ENCODE data around the gene RAB8B. TPM values are rescaled to one million over a fixed set of nuclear protein-coding genes. Genes with fewer than 3 reads are reported as not detected.

RAB8B gene
- total and polyA plus RNA-seq, 10 of the 15 experiments (the other 5 are each of a cell fraction or from before 2014, with no cell fraction given): 17.8 to 104 (median 65.1) TPM

DNA sequence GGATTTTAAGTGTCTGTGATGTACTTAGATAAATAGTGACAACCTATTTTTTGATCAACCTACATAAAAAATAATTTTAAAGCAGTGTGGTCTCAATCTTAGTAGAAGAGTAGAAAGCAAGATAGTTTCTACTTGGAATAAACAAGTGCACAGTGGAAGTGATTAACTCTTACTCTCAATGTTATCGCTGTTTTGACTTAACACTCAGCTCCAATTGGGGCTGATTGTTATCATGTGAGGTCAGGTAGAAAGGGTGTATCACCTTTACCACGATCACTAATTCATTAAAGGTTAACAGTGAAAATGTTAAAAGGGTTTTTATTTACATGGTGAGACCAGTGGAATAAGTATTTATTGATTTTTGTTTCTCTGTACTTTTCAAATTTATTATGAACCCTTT lies 65.6 kb downstream of the RAB8B start:
- TF ChIP-seq BRCA1 (IDR thresholded peaks at IDR 0.05; ENCODE audit: low read depth, low read length) (no peak), SIN3A (IDR thresholded peaks at IDR 0.05; ENCODE audit: low read depth, low read length) (no peak), RUNX3 (IDR thresholded peaks at IDR 0.05; ENCODE audit: low read length) (no peak), ZNF24 (IDR thresholded peaks at IDR 0.05) (no peak), BACH1 (IDR thresholded peaks at IDR 0.05; ENCODE audit: borderline replicate concordance) (no peak), HDAC2 (IDR thresholded peaks at IDR 0.05) (no peak), IRF4 (IDR thresholded peaks at IDR 0.05; ENCODE audit: low read depth, low read length) (no peak), SP1 (IDR thresholded peaks at IDR 0.05; ENCODE audit: low read depth, low read length) (no peak), MTA2 (IDR thresholded peaks at IDR 0.05; ENCODE audit: low read depth) (no peak), ESRRA (IDR thresholded peaks at IDR 0.05; ENCODE audit: low read length) (no peak), SREBF2 (IDR thresholded peaks at IDR 0.05; ENCODE audit: low read length) (no peak), ZBED1 (IDR thresholded peaks at IDR 0.05; ENCODE audit: borderline replicate concordance) (no peak), ZSCAN29 (IDR thresholded peaks at IDR 0.05) (no peak), ASH2L (IDR thresholded peaks at IDR 0.05; ENCODE audit: borderline replicate concordance, low read depth) (no peak), MAX (IDR thresholded peaks at IDR 0.05; ENCODE audit: low read depth, low read length) (no peak), MYB (IDR thresholded peaks at IDR 0.05; ENCODE audit: borderline replicate concordance, low read depth, low read length) (no peak), STAT3 (IDR thresholded peaks at IDR 0.05; ENCODE audit: low read depth, low read length) (no peak)
- TF ChIP-seq, protein P1, sequence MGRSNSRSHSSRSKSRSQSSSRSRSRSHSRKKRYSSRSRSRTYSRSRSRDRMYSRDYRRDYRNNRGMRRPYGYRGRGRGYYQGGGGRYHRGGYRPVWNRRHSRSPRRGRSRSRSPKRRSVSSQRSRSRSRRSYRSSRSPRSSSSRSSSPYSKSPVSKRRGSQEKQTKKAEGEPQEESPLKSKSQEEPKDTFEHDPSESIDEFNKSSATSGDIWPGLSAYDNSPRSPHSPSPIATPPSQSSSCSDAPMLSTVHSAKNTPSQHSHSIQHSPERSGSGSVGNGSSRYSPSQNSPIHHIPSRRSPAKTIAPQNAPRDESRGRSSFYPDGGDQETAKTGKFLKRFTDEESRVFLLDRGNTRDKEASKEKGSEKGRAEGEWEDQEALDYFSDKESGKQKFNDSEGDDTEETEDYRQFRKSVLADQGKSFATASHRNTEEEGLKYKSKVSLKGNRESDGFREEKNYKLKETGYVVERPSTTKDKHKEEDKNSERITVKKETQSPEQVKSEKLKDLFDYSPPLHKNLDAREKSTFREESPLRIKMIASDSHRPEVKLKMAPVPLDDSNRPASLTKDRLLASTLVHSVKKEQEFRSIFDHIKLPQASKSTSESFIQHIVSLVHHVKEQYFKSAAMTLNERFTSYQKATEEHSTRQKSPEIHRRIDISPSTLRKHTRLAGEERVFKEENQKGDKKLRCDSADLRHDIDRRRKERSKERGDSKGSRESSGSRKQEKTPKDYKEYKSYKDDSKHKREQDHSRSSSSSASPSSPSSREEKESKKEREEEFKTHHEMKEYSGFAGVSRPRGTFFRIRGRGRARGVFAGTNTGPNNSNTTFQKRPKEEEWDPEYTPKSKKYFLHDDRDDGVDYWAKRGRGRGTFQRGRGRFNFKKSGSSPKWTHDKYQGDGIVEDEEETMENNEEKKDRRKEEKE (IDR thresholded peaks at IDR 0.05): no peak
- no TSS peak for BruUV-seq (replicated peaks)
- WGBS (ENCODE audit: insufficient coverage, insufficient replicate concordance, low lambda C conversion rate, missing lambda C conversion rate): 97% methylated on average over 2 of the region's 2 CpGs
- Histone ChIP-seq H3K9me3 (replicated peaks; ENCODE audit: control insufficient read depth, insufficient read depth, low read length) (no peaks in the 10 kb centered on the region), H3K4me3 (no peak overlapping the region), H3K9ac (ENCODE audit: control insufficient read depth, insufficient read depth, low read length) (no peak overlapping the region), H3K4me1 (ENCODE audit: control insufficient read depth, insufficient read depth, low read length) (no peaks in the 10 kb centered on the region), H3K27me3 (replicated peaks in 1 of 2; ENCODE audit: control insufficient read depth in 2 of 2, insufficient read depth in 2 of 2, low read length in 1 of 2) (no peaks in the 10 kb centered on the region), H3K36me3 (ENCODE audit: control insufficient read depth in 2 of 2, insufficient read depth in 2 of 2, low read length in 1 of 2) (peaks cover 2 to 16% of the 10 kb centered on the region in 2 experiments), H4K20me1 (ENCODE audit: control insufficient read depth, insufficient read depth) (no peaks in the 10 kb centered on the region), H3K4me2 (ENCODE audit: control insufficient read depth, insufficient read depth) (no peak overlapping the region), H3K27ac (ENCODE audit: control insufficient read depth, insufficient read depth) (no peak overlapping the region), H2AFZ (ENCODE audit: control insufficient read depth, low read depth, low read length) (no peak overlapping the region), H3K79me2 (ENCODE audit: control insufficient read depth, insufficient read depth, low read length) (no peaks in the 10 kb centered on the region)
- ChIA-PET CTCF (no interaction called here), RAD21 (ENCODE audit: unreplicated experiment) (no interaction called here), SMC1A (ENCODE audit: uncharacterized antibody, unreplicated experiment) (interaction anchor here (1.6 kb wide), 1 partner anchor 63 kb away, joined by 4 read pairs; no protein-coding TSS in a partner anchor), POLR2A (no interaction called here)
- FAIRE-seq: no peak
- in situ Hi-C loops (cut with MboI) (no loop called here), intact Hi-C loops (cut with micrococcal nuclease; ENCODE audit: unreplicated experiment) (no loop called here)
- ATAC-seq: no peak
- DNase-seq (ENCODE audit: low read depth, low spot score): no peak

Data from GM12878 (cell line).